ENCODE data around the gene SASS6.

SASS6 gene

GRCh38 chr1:100132566-100133477, at the start of gene SASS6, which contains the start of gene TRMT13:
TSS of gene SASS6 (minus strand) at chr1:100132930. CDS start at chr1:100132814, 116 bp downstream.
TSS of gene TRMT13 (plus strand) at chr1:100133163. CDS start at chr1:100133169, 6 bp downstream.
- Mint-ChIP-seq H3K4me1 (peaks cover 47% of the 10 kb centered on the region), H3K36me3 (ENCODE audit: low read depth) (peaks cover 22% of the 10 kb centered on the region)

GRCh38 chr1:100178091-100178490, 45.4 kb upstream of the SASS6 start, which contains the start of gene LRRC39:
TSS of gene LRRC39 (minus strand) at chr1:100178256. CDS start at chr1:100168516, 9,740 bp downstream.
- ATAC-seq: no peak
- Mint-ChIP-seq H3K4me1 (no peaks in the 10 kb centered on the region), H3K36me3 (ENCODE audit: low read depth) (no peaks in the 10 kb centered on the region), H3K4me3 (no peak within 1 kb of the TSS), H3K9me3 (peaks cover 4% of the 10 kb centered on the region), H3K27me3 (no peaks in the 10 kb centered on the region), H3K27ac (no peak within 1 kb of the TSS)
- no peak for DNase-seq

More at GRCh38 chr1:100132566-100133477, at the start of gene SASS6, which contains the start of gene TRMT13:
- Mint-ChIP-seq H3K9me3 (no peaks in the 10 kb centered on the region), H3K27ac (peak within 1 kb of the TSS; percentile 97), H3K4me3 (peak within 1 kb of the TSS; percentile 99), H3K27me3 (no peaks in the 10 kb centered on the region)
- peak; percentile 92 for ATAC-seq
- peak; percentile 92 for DNase-seq

GRCh38 chr1:100177295-100178041, 44.7 kb upstream of the SASS6 start:
- H3K4me3 Mint-ChIP-seq: no peak overlapping the region
- no peaks in the 10 kb centered on the region for H3K36me3 Mint-ChIP-seq (ENCODE audit: low read depth)
- DNase-seq: no peak
- peaks cover 4% of the 10 kb centered on the region for H3K9me3 Mint-ChIP-seq
- H3K4me1 Mint-ChIP-seq: no peaks in the 10 kb centered on the region
- H3K27ac Mint-ChIP-seq: no peak overlapping the region
- no peaks in the 10 kb centered on the region for H3K27me3 Mint-ChIP-seq
- ATAC-seq: no peak

- Mint-ChIP-seq H3K4me1 (no peaks in the 10 kb centered on the region), H3K9me3 (no peaks in the 10 kb centered on the region), H3K27ac (no peak overlapping the region), H3K27me3 (no peaks in the 10 kb centered on the region), H3K36me3 (ENCODE audit: low read depth) (no peaks in the 10 kb centered on the region), H3K4me3 (no peak overlapping the region)
- no peak for DNase-seq
- ATAC-seq: no peak
Observed at GRCh38 chr1:100168051-100168450, 35.3 kb upstream of the SASS6 start.

GRCh38 chr1:100164702-100165101, 32.0 kb upstream of the SASS6 start:
- no peak overlapping the region for H3K27ac Mint-ChIP-seq
- no peak overlapping the region for H3K4me3 Mint-ChIP-seq
- H3K36me3 Mint-ChIP-seq (ENCODE audit: low read depth): no peaks in the 10 kb centered on the region
- ATAC-seq (no peak), DNase-seq (no peak)
- H3K27me3 Mint-ChIP-seq: no peaks in the 10 kb centered on the region
- H3K4me1 Mint-ChIP-seq: no peaks in the 10 kb centered on the region
- no peaks in the 10 kb centered on the region for H3K9me3 Mint-ChIP-seq

- Mint-ChIP-seq H3K36me3 (ENCODE audit: low read depth) (no peaks in the 10 kb centered on the region), H3K27me3 (no peaks in the 10 kb centered on the region), H3K9me3 (no peaks in the 10 kb centered on the region), H3K27ac (no peak overlapping the region), H3K4me3 (no peak overlapping the region), H3K4me1 (no peaks in the 10 kb centered on the region)
- no peak for DNase-seq
- ATAC-seq: no peak
Observed at GRCh38 chr1:100164216-100164615, 31.5 kb upstream of the SASS6 start.

- no peak for DNase-seq
- no peaks in the 10 kb centered on the region for H3K27me3 Mint-ChIP-seq
- no peaks in the 10 kb centered on the region for H3K9me3 Mint-ChIP-seq
- H3K36me3 Mint-ChIP-seq (ENCODE audit: low read depth): no peaks in the 10 kb centered on the region
- H3K4me3 Mint-ChIP-seq: no peak overlapping the region
- no peaks in the 10 kb centered on the region for H3K4me1 Mint-ChIP-seq
- no peak overlapping the region for H3K27ac Mint-ChIP-seq
- no peak for ATAC-seq
Observed at GRCh38 chr1:100162881-100163280, 30.2 kb upstream of the SASS6 start.

GRCh38 chr1:100152271-100152670, 19.5 kb upstream of the SASS6 start:
- peak overlapping the region; percentile 0 for H3K27ac Mint-ChIP-seq
- no peaks in the 10 kb centered on the region for H3K9me3 Mint-ChIP-seq
- no peaks in the 10 kb centered on the region for H3K27me3 Mint-ChIP-seq
- H3K4me1 Mint-ChIP-seq: peaks cover 8% of the 10 kb centered on the region
- DNase-seq (no peak), ATAC-seq (peak; percentile 49)
- no peak overlapping the region for H3K4me3 Mint-ChIP-seq
- peaks cover 10% of the 10 kb centered on the region for H3K36me3 Mint-ChIP-seq (ENCODE audit: low read depth)

- H3K27ac Mint-ChIP-seq: no peak overlapping the region
- H3K9me3 Mint-ChIP-seq: no peaks in the 10 kb centered on the region
- DNase-seq (no peak), ATAC-seq (no peak)
- peaks cover 11% of the 10 kb centered on the region for H3K36me3 Mint-ChIP-seq (ENCODE audit: low read depth)
- H3K4me1 Mint-ChIP-seq: peaks cover 8% of the 10 kb centered on the region
- no peaks in the 10 kb centered on the region for H3K27me3 Mint-ChIP-seq
- H3K4me3 Mint-ChIP-seq: no peak overlapping the region
Observed at GRCh38 chr1:100151679-100152078, 18.9 kb upstream of the SASS6 start.

- Mint-ChIP-seq H3K27ac (no peak overlapping the region), H3K27me3 (no peaks in the 10 kb centered on the region), H3K9me3 (no peaks in the 10 kb centered on the region), H3K4me3 (no peak overlapping the region), H3K4me1 (peaks cover 8% of the 10 kb centered on the region), H3K36me3 (ENCODE audit: low read depth) (peaks cover 34% of the 10 kb centered on the region)
- DNase-seq: no peak
- ATAC-seq: no peak
Observed at GRCh38 chr1:100147875-100148274, 15.1 kb upstream of the SASS6 start.

GRCh38 chr1:100146958-100147357, 14.2 kb upstream of the SASS6 start:
- peaks cover 40% of the 10 kb centered on the region for H3K36me3 Mint-ChIP-seq (ENCODE audit: low read depth)
- no peaks in the 10 kb centered on the region for H3K9me3 Mint-ChIP-seq
- H3K27me3 Mint-ChIP-seq: no peaks in the 10 kb centered on the region
- H3K27ac Mint-ChIP-seq: no peak overlapping the region
- DNase-seq (no peak), ATAC-seq (no peak)
- peaks cover 3% of the 10 kb centered on the region for H3K4me1 Mint-ChIP-seq
- H3K4me3 Mint-ChIP-seq: no peak overlapping the region

GRCh38 chr1:100145116-100145515, 12.4 kb upstream of the SASS6 start:
- H3K36me3 Mint-ChIP-seq (ENCODE audit: low read depth): peaks cover 49% of the 10 kb centered on the region

GRCh38 chr1:100142343-100142742, 9.6 kb upstream of the SASS6 start:
- Mint-ChIP-seq H3K27ac (no peak overlapping the region), H3K9me3 (no peaks in the 10 kb centered on the region), H3K27me3 (no peaks in the 10 kb centered on the region), H3K36me3 (ENCODE audit: low read depth) (peaks cover 57% of the 10 kb centered on the region), H3K4me1 (peaks cover 2% of the 10 kb centered on the region), H3K4me3 (no peak overlapping the region)
- DNase-seq: no peak
- ATAC-seq: no peak

More at GRCh38 chr1:100145116-100145515, 12.4 kb upstream of the SASS6 start:
- ATAC-seq (no peak), DNase-seq (no peak)
- Mint-ChIP-seq H3K27ac (peak overlapping the region; percentile 1), H3K27me3 (no peaks in the 10 kb centered on the region), H3K9me3 (no peaks in the 10 kb centered on the region), H3K4me1 (peaks cover 2% of the 10 kb centered on the region), H3K4me3 (no peak overlapping the region)

- H3K4me1 Mint-ChIP-seq: peaks cover 2% of the 10 kb centered on the region
- no peaks in the 10 kb centered on the region for H3K27me3 Mint-ChIP-seq
- ATAC-seq: no peak
- H3K36me3 Mint-ChIP-seq (ENCODE audit: low read depth): peaks cover 55% of the 10 kb centered on the region
- no peak overlapping the region for H3K27ac Mint-ChIP-seq
- no peaks in the 10 kb centered on the region for H3K9me3 Mint-ChIP-seq
- no peak for DNase-seq
- no peak overlapping the region for H3K4me3 Mint-ChIP-seq
Observed at GRCh38 chr1:100141192-100141591, 8.5 kb upstream of the SASS6 start.

GRCh38 chr1:100137602-100138001, 4.9 kb upstream of the SASS6 start:
- no peak overlapping the region for H3K27ac Mint-ChIP-seq
- peaks cover 20% of the 10 kb centered on the region for H3K4me1 Mint-ChIP-seq
- DNase-seq (no peak), ATAC-seq (no peak)
- H3K4me3 Mint-ChIP-seq: no peak overlapping the region
- peaks cover 40% of the 10 kb centered on the region for H3K36me3 Mint-ChIP-seq (ENCODE audit: low read depth)
- H3K27me3 Mint-ChIP-seq: no peaks in the 10 kb centered on the region
- H3K9me3 Mint-ChIP-seq: no peaks in the 10 kb centered on the region

Measured in activated naive CD8-positive, alpha-beta T cell treated with anti-CD3 and anti-CD28 coated beads, Interleukin-2, amount 50 U/mL, for 24 hours (primary cell).